ENCODE results near the gene S100A5. TPM values are rescaled to one million over a fixed set of nuclear protein-coding genes. Genes with fewer than 3 reads are reported as not detected.

The S100A5 gene
- total RNA-seq, 1 donor: not detected

GRCh38 chr1:153541641-153542590, 1.2 kb upstream of the S100A5 start:
- TF ChIP-seq, protein P1, sequence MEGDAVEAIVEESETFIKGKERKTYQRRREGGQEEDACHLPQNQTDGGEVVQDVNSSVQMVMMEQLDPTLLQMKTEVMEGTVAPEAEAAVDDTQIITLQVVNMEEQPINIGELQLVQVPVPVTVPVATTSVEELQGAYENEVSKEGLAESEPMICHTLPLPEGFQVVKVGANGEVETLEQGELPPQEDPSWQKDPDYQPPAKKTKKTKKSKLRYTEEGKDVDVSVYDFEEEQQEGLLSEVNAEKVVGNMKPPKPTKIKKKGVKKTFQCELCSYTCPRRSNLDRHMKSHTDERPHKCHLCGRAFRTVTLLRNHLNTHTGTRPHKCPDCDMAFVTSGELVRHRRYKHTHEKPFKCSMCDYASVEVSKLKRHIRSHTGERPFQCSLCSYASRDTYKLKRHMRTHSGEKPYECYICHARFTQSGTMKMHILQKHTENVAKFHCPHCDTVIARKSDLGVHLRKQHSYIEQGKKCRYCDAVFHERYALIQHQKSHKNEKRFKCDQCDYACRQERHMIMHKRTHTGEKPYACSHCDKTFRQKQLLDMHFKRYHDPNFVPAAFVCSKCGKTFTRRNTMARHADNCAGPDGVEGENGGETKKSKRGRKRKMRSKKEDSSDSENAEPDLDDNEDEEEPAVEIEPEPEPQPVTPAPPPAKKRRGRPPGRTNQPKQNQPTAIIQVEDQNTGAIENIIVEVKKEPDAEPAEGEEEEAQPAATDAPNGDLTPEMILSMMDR (IDR thresholded peaks at IDR 0.05; ENCODE audit: insufficient read depth, low read depth, low read length): no peak
- DNase-seq (ENCODE audit: low read depth): no peak
- H3K4me3 ChIP-seq (ENCODE audit: low read depth, low read length): no peak overlapping the region

GRCh38 chr1:153539395-153540093, 1.2 kb downstream of the S100A5 start:
- TF ChIP-seq, protein P1 (IDR thresholded peaks at IDR 0.05; ENCODE audit: insufficient read depth, low read depth, low read length): no peak
- H3K4me3 ChIP-seq (ENCODE audit: low read depth, low read length): no peak overlapping the region
- DNase-seq (ENCODE audit: low read depth): no peak

- H3K4me3 ChIP-seq (ENCODE audit: low read depth, low read length): no peak overlapping the region
- no peak for DNase-seq (ENCODE audit: low read depth)
- TF ChIP-seq, protein P1 (IDR thresholded peaks at IDR 0.05; ENCODE audit: insufficient read depth, low read depth, low read length): no peak
Measured at GRCh38 chr1:153538315-153538821, 2.4 kb downstream of the S100A5 start.

GRCh38 chr1:153537376-153537730, 3.4 kb downstream of the S100A5 start:
- DNase-seq (ENCODE audit: low read depth): no peak
- H3K4me3 ChIP-seq (ENCODE audit: low read depth, low read length): no peak overlapping the region
- TF ChIP-seq, protein P1 (IDR thresholded peaks at IDR 0.05; ENCODE audit: insufficient read depth, low read depth, low read length): no peak

- H3K4me3 ChIP-seq (ENCODE audit: low read depth, low read length): peak overlapping the region; percentile 86
Measured at GRCh38 chr1:153536671-153537375, 3.9 kb downstream of the S100A5 start.

More at GRCh38 chr1:153536671-153537375, 3.9 kb downstream of the S100A5 start:
- TF ChIP-seq, protein P1 (IDR thresholded peaks at IDR 0.05; ENCODE audit: insufficient read depth, low read depth, low read length): no peak
- DNase-seq (ENCODE audit: low read depth): no peak
